Activated B cell treated with CpG ODN at 0.5 μM for 24 hours (primary cell): ENCODE measurements around the gene ETV6. TPM values are rescaled to one million over a fixed set of nuclear protein-coding genes. Genes with fewer than 3 reads are reported as not detected.
A peak's percentile ranks its signal among the peaks of the same experiment; 100 is the strongest.

ENCODE experiments used
- ATAC-seq: fragments of 200-7000 bp; cut with Tn5 transposase; one replicate; pipeline ENCODE4 v1.10.0; 2021; ENCODE audit warnings: low read depth, mild to moderate bottlenecking, moderate library complexity
- CTCF ChIA-PET: fragments of 350-600 bp; sonication (Branson Sonifier 250); formaldehyde crosslinking; loops from one replicate; lab custom pipeline; 2021; ENCODE audit warnings: antibody characterized with exemption; lab: Charles Lee
- POLR2A ChIA-PET: fragments of 350-600 bp; sonication (Branson Sonifier 250); formaldehyde crosslinking; loops from one replicate; lab custom pipeline; 2021; ENCODE audit warnings: antibody characterized with exemption; lab: Charles Lee
- DNase-seq: peaks from one replicate; pipeline ENCODE4 v3.0.0; 2022
- H3K27ac Mint-ChIP-seq: one replicate; pipeline ENCODE4 v1.8.0; 2020; ENCODE audit warnings: mixed read lengths
- H3K27me3 Mint-ChIP-seq: one replicate; pipeline ENCODE4 v1.8.0; 2021; ENCODE audit warnings: mixed read lengths
- H3K36me3 Mint-ChIP-seq: one replicate; pipeline ENCODE4 v1.8.0; 2021; ENCODE audit warnings: low read depth, mixed read lengths
- H3K4me1 Mint-ChIP-seq: one replicate; pipeline ENCODE4 v1.8.0; 2021; ENCODE audit warnings: mixed read lengths
- H3K4me3 Mint-ChIP-seq: one replicate; pipeline ENCODE4 v1.8.0; 2020; ENCODE audit warnings: mild to moderate bottlenecking, mixed read lengths
- H3K9me3 Mint-ChIP-seq: one replicate; pipeline ENCODE4 v1.8.0; 2020; ENCODE audit warnings: mixed read lengths
- intact Hi-C: fragments of 100-400 bp; cut with micrococcal nuclease; formaldehyde crosslinking; loops from one replicate; pipeline ENCODE4 v1.15.1; 2024
- total RNA-seq: library from RNA; stranded (reverse); gene quantifications from 2 replicates; pipeline ENCODE4 v1.2.3, GENCODE V29; 2022
- TF ChIP-seq, protein P1 (sequence below): fragments of 200-600 bp; IDR thresholded peaks from one replicate; pipeline ENCODE4 v1.8.0; 2022; ENCODE audit warnings: antibody characterized with exemption, mild to moderate bottlenecking

Gene ETV6
- total RNA-seq, 1 donor from 2014 or later: 130 TPM

DNA sequence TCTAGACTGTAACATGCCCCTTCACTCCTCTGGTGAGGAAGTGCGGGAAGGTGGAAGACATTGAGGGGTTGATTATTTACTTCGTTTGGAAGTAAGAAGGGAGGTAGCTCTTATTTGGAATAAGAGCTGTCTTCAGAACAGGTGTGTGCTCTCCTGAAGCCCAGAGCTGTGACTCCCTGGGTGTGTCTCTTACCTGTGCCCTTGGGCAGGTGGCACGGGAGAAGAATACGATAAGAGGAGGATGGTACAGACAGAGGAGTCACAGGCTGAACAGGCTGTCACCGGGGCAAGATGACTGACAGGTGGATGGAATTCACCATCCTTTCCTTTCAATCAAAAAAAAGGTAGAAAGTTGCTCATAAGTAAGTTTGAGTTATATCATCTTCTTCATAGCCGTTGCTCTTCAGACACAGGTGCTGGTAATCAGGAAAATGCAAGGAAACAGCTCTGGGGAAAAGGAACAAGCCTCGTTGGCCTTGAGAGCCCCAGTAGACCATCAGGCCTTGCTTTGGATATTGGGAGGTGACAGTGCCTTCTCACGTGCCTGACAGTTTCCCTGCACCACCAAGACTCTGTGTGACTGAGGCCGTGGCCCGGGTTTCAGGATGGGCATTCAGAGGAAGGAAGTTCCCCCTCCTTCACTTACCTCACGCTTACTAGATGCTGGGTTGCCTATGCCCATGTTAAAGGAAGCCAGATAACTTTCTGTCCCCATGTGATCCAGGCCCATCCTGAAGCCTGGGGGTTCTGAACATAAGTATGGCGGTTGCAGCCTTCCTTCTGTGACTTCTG is 120.4 kb downstream of the ETV6 start:
- H3K27me3 Mint-ChIP-seq: no peaks in the 10 kb centered on the region
- ATAC-seq (no peak), DNase-seq (no peak)
- H3K36me3 Mint-ChIP-seq: peaks cover 31% of the 10 kb centered on the region
- H3K9me3 Mint-ChIP-seq: no peaks in the 10 kb centered on the region
- peak overlapping the region; percentile 51 for H3K27ac Mint-ChIP-seq
- CTCF ChIA-PET: interaction anchor here (1.4 kb wide), 1 partner anchor 20 kb away, joined by 3 read pairs; no protein-coding TSS in a partner anchor
- no peak overlapping the region for H3K4me3 Mint-ChIP-seq
- TF ChIP-seq, protein P1, sequence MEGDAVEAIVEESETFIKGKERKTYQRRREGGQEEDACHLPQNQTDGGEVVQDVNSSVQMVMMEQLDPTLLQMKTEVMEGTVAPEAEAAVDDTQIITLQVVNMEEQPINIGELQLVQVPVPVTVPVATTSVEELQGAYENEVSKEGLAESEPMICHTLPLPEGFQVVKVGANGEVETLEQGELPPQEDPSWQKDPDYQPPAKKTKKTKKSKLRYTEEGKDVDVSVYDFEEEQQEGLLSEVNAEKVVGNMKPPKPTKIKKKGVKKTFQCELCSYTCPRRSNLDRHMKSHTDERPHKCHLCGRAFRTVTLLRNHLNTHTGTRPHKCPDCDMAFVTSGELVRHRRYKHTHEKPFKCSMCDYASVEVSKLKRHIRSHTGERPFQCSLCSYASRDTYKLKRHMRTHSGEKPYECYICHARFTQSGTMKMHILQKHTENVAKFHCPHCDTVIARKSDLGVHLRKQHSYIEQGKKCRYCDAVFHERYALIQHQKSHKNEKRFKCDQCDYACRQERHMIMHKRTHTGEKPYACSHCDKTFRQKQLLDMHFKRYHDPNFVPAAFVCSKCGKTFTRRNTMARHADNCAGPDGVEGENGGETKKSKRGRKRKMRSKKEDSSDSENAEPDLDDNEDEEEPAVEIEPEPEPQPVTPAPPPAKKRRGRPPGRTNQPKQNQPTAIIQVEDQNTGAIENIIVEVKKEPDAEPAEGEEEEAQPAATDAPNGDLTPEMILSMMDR: no peak
- POLR2A ChIA-PET: interaction anchor here (0.5 to 13.3 kb wide), 3 partner anchors 10 to 81 kb away, joined by 4 to 433 read pairs (median 5); no protein-coding TSS in a partner anchor
- peaks cover 85% of the 10 kb centered on the region for H3K4me1 Mint-ChIP-seq
- intact Hi-C loops: no loop called here

- Mint-ChIP-seq H3K27ac (peak overlapping the region; percentile 6), H3K9me3 (no peaks in the 10 kb centered on the region), H3K36me3 (peaks cover 41% of the 10 kb centered on the region), H3K4me3 (no peak overlapping the region), H3K4me1 (peaks cover 73% of the 10 kb centered on the region), H3K27me3 (no peaks in the 10 kb centered on the region)
- no peak for DNase-seq
- POLR2A ChIA-PET: no interaction called here
- CTCF ChIA-PET: no interaction called here
- no peak for ATAC-seq
- TF ChIP-seq, protein P1: no peak
- intact Hi-C loops: loop anchor here (1.0 kb wide), 1 partner anchor 9 kb away; no protein-coding TSS in a partner anchor
Measured at GRCh38 chr12:11771356-11771755, 121.9 kb downstream of the ETV6 start.

DNA sequence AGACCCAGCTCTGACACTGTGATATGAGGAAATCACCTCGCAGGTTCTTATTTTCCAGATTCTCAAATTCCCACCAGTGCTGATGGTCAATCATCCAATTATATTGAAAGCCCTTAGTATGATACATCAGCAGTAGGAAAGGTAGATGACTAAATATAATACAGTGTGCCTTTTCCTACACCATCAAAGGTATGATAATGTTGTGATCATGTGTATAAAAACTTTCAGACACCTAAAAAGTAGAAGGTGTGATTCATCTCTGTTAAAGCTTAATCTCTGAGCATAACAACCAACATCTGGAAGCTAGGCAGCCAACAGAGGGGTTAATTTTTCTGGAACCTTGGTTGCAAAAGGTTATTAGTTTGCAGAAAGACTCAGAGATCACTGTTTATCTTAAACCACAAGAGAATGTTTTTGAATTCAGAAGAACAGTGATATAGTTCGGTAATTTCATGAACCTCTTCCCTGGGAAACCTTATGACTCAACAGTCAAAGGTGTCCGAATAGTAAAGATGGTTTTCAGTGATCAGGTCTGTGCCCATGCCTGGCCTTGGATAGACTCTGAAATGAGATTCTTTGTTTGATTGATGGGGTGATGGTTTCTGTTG is 122.5 kb downstream of the ETV6 start:
- DNase-seq: no peak
- H3K27ac Mint-ChIP-seq: no peak overlapping the region
- ChIA-PET CTCF (no interaction called here), POLR2A (no interaction called here)
- no peak overlapping the region for H3K4me3 Mint-ChIP-seq
- TF ChIP-seq, protein P1: no peak
- ATAC-seq: no peak
- H3K9me3 Mint-ChIP-seq: no peaks in the 10 kb centered on the region
- intact Hi-C loops: loop anchor here (1.0 kb wide), 1 partner anchor 8 kb away; no protein-coding TSS in a partner anchor
- H3K4me1 Mint-ChIP-seq: peaks cover 67% of the 10 kb centered on the region
- H3K27me3 Mint-ChIP-seq: no peaks in the 10 kb centered on the region
- peaks cover 45% of the 10 kb centered on the region for H3K36me3 Mint-ChIP-seq

GRCh38 chr12:11773889-11774677 is 124.6 kb downstream of the ETV6 start:
- ATAC-seq (no peak), DNase-seq (no peak)
- ChIA-PET CTCF (interaction anchor here (1.3 kb wide), 2 partner anchors 39 to 259 kb away, joined by 3 to 4 read pairs; no protein-coding TSS in a partner anchor), POLR2A (interaction anchor here (0.9 to 1.7 kb wide), 3 partner anchors 8 to 124 kb away, joined by 3 to 6 read pairs (median 4); partner anchors contain the start of gene ETV6)
- H3K4me3 Mint-ChIP-seq: peak overlapping the region; percentile 60
- H3K9me3 Mint-ChIP-seq: no peaks in the 10 kb centered on the region
- TF ChIP-seq, protein P1: no peak
- H3K36me3 Mint-ChIP-seq: peaks cover 54% of the 10 kb centered on the region
- H3K27ac Mint-ChIP-seq: peak overlapping the region; percentile 57
- no peaks in the 10 kb centered on the region for H3K27me3 Mint-ChIP-seq
- intact Hi-C loops: no loop called here
- H3K4me1 Mint-ChIP-seq: peaks cover 61% of the 10 kb centered on the region
